ES-I3 (cell line): ENCODE data around the gene MTPN.

ENCODE experiments used
- H3K36me3 ChIP-seq: 2 replicates; pipeline ENCODE4 v1.6.1; 2013; ENCODE audit warnings: mild to moderate bottlenecking, low read length, control low read depth, moderate library complexity; ENCODE audit not compliant: insufficient read depth
- H3K4me1 ChIP-seq: 2 replicates; pipeline ENCODE4 v1.6.1; 2013; ENCODE audit warnings: mild to moderate bottlenecking, control low read depth, low read length; ENCODE audit not compliant: insufficient read depth
- H3K9ac ChIP-seq: 2 replicates; pipeline ENCODE4 v1.6.1; 2013; ENCODE audit warnings: low read depth, mild to moderate bottlenecking, low read length, moderate library complexity
- H3K9me3 ChIP-seq: 2 replicates; pipeline ENCODE4 v1.6.1; 2013; ENCODE audit warnings: mild to moderate bottlenecking, low read length, moderate library complexity; ENCODE audit not compliant: control insufficient read depth, insufficient read depth

Gene MTPN

GRCh38 chr7:135977007-135977741 is at the start of gene MTPN:
Gene MTPN (minus strand): TSS chr7:135977359. CDS start chr7:135977100, 259 bp downstream.
- H3K36me3 ChIP-seq, result no peaks in the 10 kb centered on the region
- peaks cover 15% of the 10 kb centered on the region for H3K4me1 ChIP-seq
- no peaks in the 10 kb centered on the region for H3K9me3 ChIP-seq
- peak within 1 kb of the TSS; percentile 94 for H3K9ac ChIP-seq

GRCh38 chr7:136026209-136026608 is 49.0 kb upstream of the MTPN start:
- no peaks in the 10 kb centered on the region for H3K9me3 ChIP-seq
- H3K4me1 ChIP-seq, result no peaks in the 10 kb centered on the region
- H3K9ac ChIP-seq, result no peak overlapping the region
- no peaks in the 10 kb centered on the region for H3K36me3 ChIP-seq

- no peaks in the 10 kb centered on the region for H3K4me1 ChIP-seq
- H3K36me3 ChIP-seq, result no peaks in the 10 kb centered on the region
- no peaks in the 10 kb centered on the region for H3K9me3 ChIP-seq
- H3K9ac ChIP-seq, result no peak overlapping the region
Observed at GRCh38 chr7:136023134-136023869, 46.1 kb upstream of the MTPN start.

GRCh38 chr7:136020556-136020955 is 43.4 kb upstream of the MTPN start:
- H3K9ac ChIP-seq, result no peak overlapping the region
- H3K9me3 ChIP-seq, result no peaks in the 10 kb centered on the region
- H3K36me3 ChIP-seq, result no peaks in the 10 kb centered on the region

GRCh38 chr7:136018104-136018503 is 40.9 kb upstream of the MTPN start:
- H3K36me3 ChIP-seq, result no peaks in the 10 kb centered on the region
- no peaks in the 10 kb centered on the region for H3K4me1 ChIP-seq
- no peaks in the 10 kb centered on the region for H3K9me3 ChIP-seq
- H3K9ac ChIP-seq, result no peak overlapping the region

More at GRCh38 chr7:136020556-136020955, 43.4 kb upstream of the MTPN start:
- H3K4me1 ChIP-seq, result no peaks in the 10 kb centered on the region

GRCh38 chr7:136016649-136017395 is 39.7 kb upstream of the MTPN start:
- H3K36me3 ChIP-seq, result no peaks in the 10 kb centered on the region
- no peak overlapping the region for H3K9ac ChIP-seq
- H3K9me3 ChIP-seq, result no peaks in the 10 kb centered on the region
- no peaks in the 10 kb centered on the region for H3K4me1 ChIP-seq

- no peaks in the 10 kb centered on the region for H3K36me3 ChIP-seq
- no peak overlapping the region for H3K9ac ChIP-seq
- no peaks in the 10 kb centered on the region for H3K9me3 ChIP-seq
- H3K4me1 ChIP-seq, result no peaks in the 10 kb centered on the region
Observed at GRCh38 chr7:136015638-136016037, 38.5 kb upstream of the MTPN start.

- Histone ChIP-seq H3K36me3 (no peaks in the 10 kb centered on the region), H3K4me1 (no peaks in the 10 kb centered on the region), H3K9ac (no peak overlapping the region), H3K9me3 (no peaks in the 10 kb centered on the region)
Observed at GRCh38 chr7:136014659-136015058, 37.5 kb upstream of the MTPN start.

- Histone ChIP-seq H3K36me3 (no peaks in the 10 kb centered on the region), H3K4me1 (no peaks in the 10 kb centered on the region), H3K9ac (no peak overlapping the region), H3K9me3 (no peaks in the 10 kb centered on the region)
Observed at GRCh38 chr7:136012238-136012637, 35.1 kb upstream of the MTPN start.

GRCh38 chr7:136009488-136010079 is 32.4 kb upstream of the MTPN start:
- H3K36me3 ChIP-seq, result no peaks in the 10 kb centered on the region
- H3K9me3 ChIP-seq, result no peaks in the 10 kb centered on the region
- no peak overlapping the region for H3K9ac ChIP-seq
- no peaks in the 10 kb centered on the region for H3K4me1 ChIP-seq

- H3K4me1 ChIP-seq, result no peaks in the 10 kb centered on the region
- H3K36me3 ChIP-seq, result no peaks in the 10 kb centered on the region
- H3K9ac ChIP-seq, result no peak overlapping the region
- H3K9me3 ChIP-seq, result no peaks in the 10 kb centered on the region
Observed at GRCh38 chr7:136006208-136006607, 29.0 kb upstream of the MTPN start.

GRCh38 chr7:136004083-136004482 is 26.9 kb upstream of the MTPN start:
- Histone ChIP-seq H3K9me3 (no peaks in the 10 kb centered on the region), H3K4me1 (no peaks in the 10 kb centered on the region), H3K9ac (no peak overlapping the region), H3K36me3 (no peaks in the 10 kb centered on the region)

- Histone ChIP-seq H3K4me1 (no peaks in the 10 kb centered on the region), H3K9ac (no peak overlapping the region), H3K9me3 (no peaks in the 10 kb centered on the region), H3K36me3 (no peaks in the 10 kb centered on the region)
Observed at GRCh38 chr7:136002802-136003201, 25.6 kb upstream of the MTPN start.

GRCh38 chr7:136000288-136000913 is 23.2 kb upstream of the MTPN start:
- no peak overlapping the region for H3K9ac ChIP-seq
- H3K36me3 ChIP-seq, result no peaks in the 10 kb centered on the region
- no peaks in the 10 kb centered on the region for H3K9me3 ChIP-seq
- no peaks in the 10 kb centered on the region for H3K4me1 ChIP-seq
